GM18867 (cell line): ENCODE data around the gene DRP2.
"Not testable (repeated sequence)": the region's sequence is repeated elsewhere in the genome, so short reads cannot be mapped to it uniquely, and the experiment has no call there.

ENCODE experiments used
- ATAC-seq: cut with Tn5 transposase; IDR thresholded peaks from one replicate; pipeline ENCODE4 v1.9.1; 2021; ENCODE audit warnings: mild to moderate bottlenecking, moderate library complexity; ENCODE audit not compliant: unreplicated experiment

Gene DRP2, protein sequence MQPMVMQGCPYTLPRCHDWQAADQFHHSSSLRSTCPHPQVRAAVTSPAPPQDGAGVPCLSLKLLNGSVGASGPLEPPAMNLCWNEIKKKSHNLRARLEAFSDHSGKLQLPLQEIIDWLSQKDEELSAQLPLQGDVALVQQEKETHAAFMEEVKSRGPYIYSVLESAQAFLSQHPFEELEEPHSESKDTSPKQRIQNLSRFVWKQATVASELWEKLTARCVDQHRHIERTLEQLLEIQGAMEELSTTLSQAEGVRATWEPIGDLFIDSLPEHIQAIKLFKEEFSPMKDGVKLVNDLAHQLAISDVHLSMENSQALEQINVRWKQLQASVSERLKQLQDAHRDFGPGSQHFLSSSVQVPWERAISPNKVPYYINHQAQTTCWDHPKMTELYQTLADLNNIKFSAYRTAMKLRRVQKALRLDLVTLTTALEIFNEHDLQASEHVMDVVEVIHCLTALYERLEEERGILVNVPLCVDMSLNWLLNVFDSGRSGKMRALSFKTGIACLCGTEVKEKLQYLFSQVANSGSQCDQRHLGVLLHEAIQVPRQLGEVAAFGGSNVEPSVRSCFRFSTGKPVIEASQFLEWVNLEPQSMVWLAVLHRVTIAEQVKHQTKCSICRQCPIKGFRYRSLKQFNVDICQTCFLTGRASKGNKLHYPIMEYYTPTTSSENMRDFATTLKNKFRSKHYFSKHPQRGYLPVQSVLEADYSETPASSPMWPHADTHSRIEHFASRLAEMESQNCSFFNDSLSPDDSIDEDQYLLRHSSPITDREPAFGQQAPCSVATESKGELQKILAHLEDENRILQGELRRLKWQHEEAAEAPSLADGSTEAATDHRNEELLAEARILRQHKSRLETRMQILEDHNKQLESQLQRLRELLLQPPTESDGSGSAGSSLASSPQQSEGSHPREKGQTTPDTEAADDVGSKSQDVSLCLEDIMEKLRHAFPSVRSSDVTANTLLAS

DNA sequence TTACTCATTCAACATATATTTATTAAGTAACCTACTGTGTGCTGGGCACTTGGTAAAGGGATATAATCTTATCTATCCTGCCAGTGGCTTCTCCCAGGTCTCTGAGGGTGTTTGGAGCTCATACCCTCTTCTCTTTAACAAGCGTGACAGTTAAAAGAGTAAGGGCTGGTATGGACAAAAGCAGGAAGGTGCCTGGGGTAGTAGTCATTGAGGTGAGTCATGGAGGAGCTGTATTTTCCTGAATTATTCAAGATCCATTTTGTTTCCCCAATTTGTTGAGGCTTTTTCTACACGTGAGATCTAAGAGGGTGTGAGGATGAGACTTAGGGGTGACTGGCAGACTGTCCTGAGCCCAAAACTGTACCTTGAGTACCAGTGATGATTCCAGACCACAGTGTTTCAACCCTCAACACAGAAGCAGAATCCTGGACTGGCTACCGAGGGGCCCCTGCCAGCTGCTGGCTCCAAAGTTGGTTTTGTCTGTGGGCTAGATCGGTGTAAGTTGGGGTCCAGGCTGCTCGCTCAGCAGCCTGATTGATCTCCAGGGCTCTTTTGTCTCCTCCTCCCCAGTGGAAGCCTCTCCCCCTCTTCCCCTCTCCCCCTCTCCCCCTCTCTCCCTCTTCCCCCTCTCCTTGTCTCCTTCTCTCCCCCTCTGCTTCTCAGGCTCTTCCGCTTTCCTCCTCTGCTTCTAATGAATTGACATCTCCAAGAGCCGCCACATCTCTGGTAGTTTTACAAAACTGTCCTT is at the start of gene DRP2:
TSS of gene DRP2 (plus strand) at position 671 of the 748 bp plus-strand sequence. CDS start 11,862 bp downstream, outside the sequence.
- ATAC-seq, result no peak

DNA sequence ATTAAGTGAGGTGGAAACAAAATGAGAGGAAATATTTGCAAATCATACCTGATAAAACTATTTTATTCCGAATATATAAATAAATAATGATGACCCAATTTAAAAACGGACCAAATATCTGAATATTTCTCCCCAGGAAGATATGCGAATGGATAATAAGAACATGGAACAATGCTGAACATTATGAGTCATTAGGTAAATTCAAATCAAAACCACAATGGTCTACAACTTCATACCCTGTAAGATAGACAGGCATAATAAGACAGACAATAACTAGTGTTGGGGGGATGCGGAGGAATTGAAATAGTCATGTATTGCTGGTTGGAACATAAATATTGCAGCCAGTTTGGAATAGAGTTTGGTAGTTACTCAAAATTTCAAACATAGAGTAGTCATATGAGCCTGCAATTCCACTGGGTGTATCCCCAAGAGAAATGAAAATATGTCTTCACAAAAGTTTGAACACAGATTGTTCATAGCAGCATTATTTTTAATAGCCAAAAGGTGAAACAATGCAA is 47.6 kb upstream of the DRP2 start:
- ATAC-seq, result no peak

DNA sequence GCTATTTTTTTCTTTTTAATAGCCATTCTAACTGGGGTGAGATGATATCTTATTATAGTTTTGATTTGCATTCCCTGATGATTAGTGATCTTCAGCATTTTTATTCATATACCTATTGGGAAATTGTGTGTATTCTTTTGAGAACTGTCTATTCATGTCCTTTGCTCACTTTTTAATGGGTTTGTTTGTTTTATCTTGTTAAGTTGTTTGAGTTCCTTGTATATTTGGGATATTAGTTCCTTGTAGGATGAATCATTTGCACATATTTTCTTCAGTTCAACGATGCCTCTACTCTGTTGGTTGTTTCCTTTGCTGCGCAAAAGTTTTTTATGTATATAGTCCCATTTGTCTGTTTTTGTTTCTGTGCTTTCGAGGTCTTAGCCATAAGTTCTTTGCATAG is 43.1 kb upstream of the DRP2 start:
- ATAC-seq, result no peak

DNA sequence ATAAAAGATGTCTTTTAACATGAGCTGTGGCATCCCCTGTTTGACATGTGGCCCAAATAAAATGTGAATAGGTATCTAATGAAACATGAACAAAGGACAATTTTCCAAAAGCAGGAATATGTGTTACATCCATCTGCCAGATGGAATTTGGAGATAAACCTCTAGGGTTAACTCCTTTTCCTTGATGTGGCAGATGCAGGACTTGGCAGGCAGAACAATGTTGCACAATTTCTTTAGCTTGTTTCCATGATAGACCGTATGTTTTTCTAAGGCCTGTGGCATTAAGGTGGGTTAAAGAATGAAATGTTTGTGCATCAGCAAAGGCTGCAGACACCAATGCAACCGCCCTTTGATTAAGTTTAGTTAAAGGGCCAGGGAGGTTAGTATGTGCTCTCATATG is 34.7 kb upstream of the DRP2 start:
- ATAC-seq, result not testable (repeated sequence)

DNA sequence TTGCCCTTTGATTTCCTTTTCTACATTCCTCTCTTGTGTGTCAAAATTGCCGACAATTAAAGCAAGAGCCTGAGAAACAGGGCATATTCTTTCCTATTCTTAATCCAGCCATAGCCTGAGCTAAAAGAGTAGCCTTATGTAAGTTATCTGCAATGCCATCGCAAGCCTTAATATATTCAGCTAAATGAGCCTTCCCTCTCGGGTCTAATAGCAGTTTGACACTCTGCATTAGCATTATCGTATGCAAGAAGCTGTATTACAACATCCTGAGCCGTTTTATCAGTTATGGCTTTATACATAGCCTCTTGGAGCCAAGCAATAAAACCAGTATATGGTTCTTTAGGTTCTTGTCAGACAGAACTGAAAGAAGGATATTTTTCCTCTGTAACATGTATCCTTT is 31.6 kb upstream of the DRP2 start:
- not testable (repeated sequence) for ATAC-seq

DNA sequence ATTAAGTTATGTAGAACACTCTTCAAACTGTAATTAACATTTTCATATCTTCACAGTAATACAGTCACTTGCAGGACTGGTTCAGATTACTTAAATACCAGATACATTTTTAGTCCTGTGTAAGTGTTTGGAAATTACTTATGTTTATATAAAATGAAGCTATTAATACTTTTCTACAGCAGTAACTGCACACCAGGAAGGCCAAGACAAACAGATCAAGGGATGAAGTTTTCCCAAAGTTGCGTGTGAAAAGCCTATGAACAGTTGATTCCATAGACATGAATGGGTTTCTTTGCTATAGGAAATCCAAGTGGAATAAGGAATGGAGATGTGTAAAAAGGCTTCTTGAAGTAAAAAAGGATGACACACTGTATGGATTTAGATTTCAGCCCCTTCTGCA is 28.9 kb upstream of the DRP2 start:
- no peak for ATAC-seq

DNA sequence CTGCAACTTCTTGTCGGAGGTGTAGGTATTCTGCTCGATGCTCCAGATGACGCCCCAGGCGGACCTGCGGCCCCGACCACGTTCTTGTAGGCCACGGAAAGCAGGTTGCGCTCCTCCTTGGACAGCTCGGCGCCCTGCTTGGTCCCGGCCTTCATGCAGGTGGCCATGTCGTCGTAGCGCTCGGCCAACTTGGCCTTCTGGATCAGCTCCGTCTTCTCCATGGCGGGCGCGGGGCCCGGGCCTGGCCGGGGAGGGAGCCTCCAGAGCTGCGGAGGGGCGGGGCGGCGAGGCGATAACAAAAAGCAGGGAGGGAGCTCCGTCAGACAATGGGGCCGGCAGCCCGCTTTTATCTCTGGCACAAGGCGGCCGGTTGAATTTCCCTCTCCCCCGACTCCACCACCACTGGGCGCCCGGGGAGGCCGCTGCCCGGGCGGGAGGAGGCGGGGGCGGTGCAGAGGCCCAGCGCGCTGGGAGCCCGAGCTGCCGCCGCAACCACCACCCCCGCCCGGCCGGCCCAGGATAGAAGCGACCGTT is 28.3 kb upstream of the DRP2 start:
- no peak for ATAC-seq

DNA sequence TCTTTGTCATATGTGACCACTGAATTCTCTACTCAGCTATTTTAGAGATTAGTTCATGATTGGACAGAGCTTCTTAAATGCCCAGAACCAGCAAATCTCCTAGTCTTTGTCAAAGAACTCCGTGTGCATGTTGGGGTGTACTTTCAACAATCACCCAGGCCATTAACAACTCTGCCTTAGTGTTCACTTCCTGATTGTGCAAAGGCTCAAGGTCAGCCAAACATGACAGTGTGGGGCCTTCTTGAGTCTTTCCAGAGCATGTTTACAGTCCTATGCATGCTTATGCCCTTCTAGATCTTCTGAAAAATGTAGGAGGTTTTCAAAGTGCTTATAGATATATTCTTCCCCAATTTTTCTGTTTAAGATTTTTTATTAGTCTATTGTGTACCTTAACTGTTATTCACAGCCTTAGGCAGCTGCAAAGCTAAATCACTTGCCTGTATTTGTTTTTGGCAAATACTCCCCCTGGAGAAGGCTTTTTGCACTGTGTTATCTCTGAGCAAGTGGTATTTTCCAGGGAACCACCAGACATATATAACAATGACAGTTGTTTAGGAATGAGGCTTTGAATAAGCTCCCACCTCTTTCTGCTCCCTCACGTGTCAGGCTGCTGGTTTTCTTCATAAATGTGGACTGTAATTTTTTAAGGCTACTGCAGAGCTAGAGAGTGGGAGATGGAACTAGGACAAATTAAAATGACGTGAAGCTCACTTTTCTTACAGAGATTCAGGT is 24.0 kb upstream of the DRP2 start:
- ATAC-seq, result no peak

DNA sequence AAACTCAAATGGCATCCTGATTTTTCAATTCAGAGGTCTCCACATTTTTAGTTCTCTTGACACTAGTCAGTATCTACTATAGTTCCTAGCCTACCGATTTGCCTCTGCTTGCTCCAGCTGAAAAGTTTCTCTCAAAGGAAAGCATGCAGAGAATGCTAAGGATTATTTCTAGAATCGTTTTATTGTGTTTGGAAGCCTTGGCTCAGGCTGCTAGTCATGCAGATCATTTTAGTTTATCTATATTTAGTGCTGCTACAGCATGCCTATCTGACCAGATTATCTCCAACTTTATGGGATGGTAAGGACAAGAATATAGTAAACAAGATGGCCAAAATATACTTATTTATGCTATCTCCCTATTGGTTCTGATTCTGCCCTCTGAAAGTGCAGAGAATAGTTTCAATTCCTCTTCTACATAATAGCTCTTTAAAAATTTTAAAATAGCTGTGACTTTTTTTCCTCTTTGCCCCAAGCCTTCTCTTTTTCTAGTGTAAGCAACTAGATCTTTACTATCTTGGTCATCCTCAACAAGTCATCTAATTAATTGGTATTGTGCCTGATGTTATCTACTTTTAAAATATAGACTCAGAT is 15.7 kb upstream of the DRP2 start:
- ATAC-seq, result peak; percentile 50

DNA sequence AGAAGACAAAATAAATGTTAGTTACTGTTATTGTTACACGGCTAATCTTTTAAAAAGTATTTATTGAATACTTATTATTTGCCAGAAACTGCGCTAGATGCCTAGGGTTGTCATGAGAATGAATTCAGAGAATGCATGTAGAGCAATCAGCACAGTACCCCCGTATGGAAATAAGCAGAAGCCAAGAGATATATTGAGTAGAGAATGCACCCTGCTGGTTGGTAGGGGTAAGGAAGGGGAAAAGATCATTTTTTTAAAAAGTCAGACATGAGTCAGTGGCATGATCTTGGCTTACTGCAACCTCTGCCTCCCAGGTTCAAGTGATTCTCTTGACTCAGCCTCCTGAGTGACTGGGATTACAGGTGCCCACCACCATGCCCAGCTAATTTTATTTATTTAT is 13.1 kb upstream of the DRP2 start:
- ATAC-seq, result peak; percentile 85

DNA sequence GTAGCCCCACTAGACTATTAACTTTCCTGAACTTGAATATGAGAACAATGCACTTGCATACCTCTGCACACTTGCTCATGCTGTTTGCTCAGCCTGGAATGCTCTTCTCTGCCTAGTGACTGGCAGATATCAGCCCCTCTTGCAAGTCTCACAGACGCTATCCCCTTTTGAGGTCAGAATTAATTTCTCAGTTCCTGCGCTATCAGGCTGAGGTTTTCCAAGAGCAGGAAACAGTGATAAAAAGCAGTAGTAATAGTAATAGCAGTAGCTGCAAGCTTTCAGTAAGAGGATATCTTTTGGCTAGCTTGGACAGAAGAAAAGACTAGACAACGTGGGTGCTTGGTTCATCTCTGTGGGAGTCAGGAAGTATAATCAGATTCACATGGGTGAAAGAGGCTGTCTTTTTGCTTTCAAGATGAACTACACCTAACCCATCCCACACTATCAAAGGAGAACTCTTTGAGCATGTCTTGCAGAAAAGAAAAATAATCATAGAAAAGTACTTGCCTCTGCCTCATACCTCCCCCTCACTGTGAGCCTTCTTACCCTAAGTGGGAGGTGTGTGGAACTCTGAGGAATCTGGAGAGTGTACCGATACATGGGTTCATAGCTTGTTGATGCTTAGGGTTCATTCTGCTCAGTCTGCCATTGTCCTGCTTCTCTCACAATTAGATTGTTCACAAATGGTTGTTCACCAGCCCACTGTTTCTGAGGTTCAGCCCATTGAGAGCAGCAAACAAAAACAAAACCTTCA is 11.3 kb upstream of the DRP2 start:
- peak; percentile 41 for ATAC-seq

DNA sequence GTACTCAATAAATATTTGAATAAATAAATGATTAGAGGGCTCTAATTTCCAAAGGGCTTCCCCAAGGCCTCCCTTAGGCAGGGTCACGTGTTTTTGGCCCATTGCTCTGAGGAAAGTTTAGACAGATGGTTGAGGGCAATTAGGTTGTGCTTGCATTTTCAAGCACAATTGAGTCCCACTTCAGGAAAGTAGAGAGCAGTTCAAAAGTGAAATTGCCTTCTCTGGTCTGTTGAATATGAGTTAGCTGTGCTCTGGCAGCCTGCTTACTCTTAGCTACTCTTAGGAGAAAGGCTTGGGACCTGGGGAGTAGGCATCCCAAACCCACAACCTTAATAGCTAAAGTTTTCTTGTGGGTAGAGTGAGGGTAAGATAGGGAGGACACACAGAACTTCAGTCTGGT is 9.0 kb upstream of the DRP2 start:
- ATAC-seq, result no peak

DNA sequence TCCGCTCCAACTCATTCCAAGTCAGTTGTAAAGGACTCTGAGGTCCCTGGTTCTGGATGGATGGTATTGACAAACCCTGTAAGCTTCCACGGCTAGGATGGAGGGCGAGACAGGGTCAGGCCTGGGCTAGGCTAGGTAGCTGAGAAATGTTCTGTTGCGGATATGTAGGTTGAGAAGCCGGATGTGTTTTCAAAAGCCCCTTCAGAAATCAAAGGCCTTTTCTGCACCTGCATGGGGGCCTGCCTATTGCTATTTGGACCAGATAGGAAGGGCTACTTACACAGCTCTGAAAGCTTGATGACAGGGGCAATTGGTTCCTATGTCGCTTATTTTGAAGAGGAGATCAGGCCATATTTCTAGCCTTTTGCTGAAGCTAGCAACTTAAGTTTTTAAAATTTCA is 1.9 kb upstream of the DRP2 start:
- no peak for ATAC-seq

DNA sequence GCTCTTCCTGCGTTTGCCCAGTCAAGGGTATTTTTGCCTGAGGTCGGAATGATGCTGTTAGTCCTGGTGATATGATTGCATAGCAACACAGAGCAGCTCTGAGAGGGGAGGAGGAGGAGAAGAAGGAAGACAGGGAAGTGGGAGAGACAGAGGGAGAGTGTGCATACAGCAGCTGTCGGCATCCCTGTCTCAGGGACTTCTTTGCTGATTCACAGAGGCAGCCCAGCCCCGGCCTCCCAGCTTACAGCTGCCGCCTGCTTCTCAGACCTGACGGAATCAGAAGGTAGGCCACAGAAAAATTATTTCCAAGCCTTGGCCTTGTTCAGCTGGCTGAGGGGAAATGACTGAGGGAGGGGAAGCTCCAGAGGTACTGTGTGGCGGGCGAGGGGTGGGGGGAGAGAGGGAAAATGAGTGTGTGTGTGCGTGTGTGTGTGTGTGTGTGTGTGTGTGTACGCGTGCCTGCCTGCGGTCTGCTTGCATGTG is 319 bp downstream of the DRP2 start:
- ATAC-seq, result no peak

DNA sequence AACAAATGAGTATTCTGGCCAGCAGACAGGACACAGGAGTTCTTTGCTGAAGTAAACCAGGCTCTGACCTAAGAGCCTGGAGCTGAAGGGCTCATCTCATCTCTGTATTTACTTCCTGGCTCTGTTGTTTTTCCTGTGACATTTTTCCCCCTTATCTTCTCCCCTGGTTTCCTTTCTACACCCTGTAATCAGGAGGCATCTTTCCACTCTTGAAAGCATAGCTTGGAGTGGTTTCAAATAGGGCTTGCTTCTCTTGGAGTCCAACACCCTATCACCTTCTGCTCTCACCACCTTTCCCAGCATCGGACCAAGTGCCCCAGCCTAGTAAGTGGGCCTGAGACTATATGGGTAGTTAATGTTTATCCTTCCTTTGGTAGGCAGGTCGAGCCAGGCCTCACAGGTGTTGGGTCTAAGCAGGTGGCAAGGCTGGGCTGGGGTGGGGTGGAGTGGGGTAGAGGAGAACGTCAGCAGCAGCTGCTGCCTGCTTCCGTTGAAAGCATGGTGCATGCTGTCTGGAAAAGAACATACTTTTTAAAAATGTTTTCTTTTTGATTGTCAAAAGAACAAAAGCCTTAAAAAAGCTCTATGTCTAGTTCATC is 1.2 kb downstream of the DRP2 start:
- ATAC-seq, result no peak

DNA sequence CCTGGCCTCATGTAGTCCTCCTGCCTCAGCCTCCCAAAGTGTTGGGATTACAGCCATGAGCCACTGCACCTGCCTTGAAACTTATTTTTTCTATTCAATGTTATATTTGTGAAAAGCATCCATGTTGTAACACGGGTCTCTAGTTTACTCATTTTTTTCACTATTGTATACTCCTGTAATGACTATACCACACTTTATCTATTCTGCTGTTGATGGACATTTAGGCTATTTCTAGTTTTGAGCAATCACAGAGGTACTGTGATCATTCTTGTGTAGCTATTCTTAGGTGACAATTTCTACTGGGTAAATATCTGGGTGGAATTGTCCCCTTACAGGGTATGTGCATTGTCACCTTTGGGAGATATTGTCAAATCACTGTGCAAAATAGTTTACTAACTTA is 3.6 kb downstream of the DRP2 start:
- ATAC-seq, result no peak

DNA sequence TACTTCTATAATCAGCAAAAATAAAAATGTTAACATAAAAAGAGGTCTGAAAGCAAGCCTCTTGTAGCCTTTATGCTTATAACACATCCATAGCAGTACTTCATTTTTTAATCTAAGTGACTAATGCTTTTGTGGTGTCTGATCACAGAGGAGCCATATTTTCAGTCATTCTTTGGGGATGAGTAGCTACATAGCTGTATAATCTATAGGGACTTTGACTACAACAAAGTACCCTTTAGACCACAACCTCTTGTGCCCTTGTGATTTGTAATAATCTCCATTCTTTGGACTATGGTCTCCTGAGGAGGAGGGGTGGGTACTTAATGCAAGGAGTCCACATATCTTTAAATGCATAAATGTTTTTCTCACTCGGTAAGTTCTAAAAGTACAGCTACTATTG is 9.6 kb downstream of the DRP2 start:
- no peak for ATAC-seq

DNA sequence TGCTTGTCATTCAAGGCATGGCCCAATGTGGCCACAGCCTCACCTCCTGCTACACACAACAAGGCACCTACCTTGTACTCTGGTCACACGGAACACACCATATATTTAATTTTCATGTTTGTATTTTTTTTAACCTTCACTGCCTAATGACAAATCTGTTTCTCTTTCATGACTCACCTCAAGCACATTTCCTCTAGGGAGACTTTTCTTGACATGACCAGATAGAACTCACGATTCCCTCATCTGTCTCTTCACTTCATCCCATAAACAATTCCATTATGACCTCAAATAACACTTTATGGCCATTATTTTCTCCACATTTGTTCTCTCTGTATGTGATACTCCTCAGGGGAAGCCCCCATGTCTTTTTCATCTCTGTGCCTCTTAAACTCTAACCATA is 11.1 kb downstream of the DRP2 start:
- no peak for ATAC-seq
